GM12892 (cell line): ENCODE results near the gene UBB.
"Not testable (repeated sequence)": the region's sequence is repeated elsewhere in the genome, so short reads cannot be mapped to it uniquely, and the experiment has no call there.

ENCODE experiments used
- POLR2A ChIP-seq: IDR thresholded peaks from 2 replicates; pipeline ENCODE4 v1.6.1; 2011; ENCODE audit warnings: low read depth, low read length, control low read depth
- POLR2AphosphoS5 ChIP-seq: IDR thresholded peaks from 2 replicates; pipeline ENCODE4 v1.6.1; 2011; ENCODE audit warnings: low read depth, low read length, control low read depth
- TAF1 ChIP-seq: IDR thresholded peaks from 2 replicates; pipeline ENCODE4 v1.6.1; 2011; ENCODE audit warnings: low read depth, mild to moderate bottlenecking, control low read depth, low read length, borderline replicate concordance

- TF ChIP-seq POLR2AphosphoS5, POLR2A, TAF1: not testable (repeated sequence)
Observed at GRCh38 chr17:16386126-16386507, 5.2 kb downstream of the UBB start.
